Activated naive CD8-positive, alpha-beta T cell (primary cell): Measurements from ENCODE around the gene DAGLA.

Experiments used
- H3K27ac Mint-ChIP-seq: one replicate; pipeline ENCODE4 v1.8.0; 2021; ENCODE audit warnings: mixed read lengths
- H3K27me3 Mint-ChIP-seq: one replicate; pipeline ENCODE4 v1.8.0; 2021; ENCODE audit warnings: mixed read lengths
- H3K36me3 Mint-ChIP-seq: one replicate; pipeline ENCODE4 v1.8.0; 2021; ENCODE audit warnings: mixed read lengths
- H3K4me1 Mint-ChIP-seq: one replicate; pipeline ENCODE4 v1.8.0; 2021; ENCODE audit warnings: low read depth, mixed read lengths
- H3K4me3 Mint-ChIP-seq: one replicate; pipeline ENCODE4 v1.8.0; 2021; ENCODE audit warnings: mild to moderate bottlenecking, mixed read lengths
- H3K9me3 Mint-ChIP-seq: one replicate; pipeline ENCODE4 v1.8.0; 2021; ENCODE audit warnings: low read depth, mixed read lengths

The DAGLA gene

DNA sequence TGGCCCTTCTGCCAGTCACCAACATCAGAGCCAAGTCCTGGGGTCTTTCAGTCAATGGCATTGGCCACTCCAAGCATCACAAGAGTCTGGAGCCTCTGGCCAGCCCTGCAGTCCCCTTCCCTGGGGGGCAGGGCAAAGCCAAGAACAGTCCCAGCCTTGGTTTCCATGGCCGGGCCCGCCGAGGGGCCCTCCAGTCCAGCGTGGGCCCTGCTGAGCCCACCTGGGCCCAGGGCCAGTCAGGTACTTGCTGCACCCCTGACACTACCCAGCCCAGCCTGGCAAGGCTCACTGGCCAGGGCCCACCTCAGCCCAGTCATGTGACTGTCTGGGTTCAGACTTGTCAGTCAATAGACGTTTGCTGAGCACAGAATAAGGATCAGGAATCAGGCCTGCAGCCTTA lies 101.4 kb downstream of the DAGLA start:
- Mint-ChIP-seq H3K27ac (no peak overlapping the region), H3K27me3 (no peaks in the 10 kb centered on the region), H3K9me3 (no peaks in the 10 kb centered on the region), H3K36me3 (no peaks in the 10 kb centered on the region), H3K4me1 (peaks cover 11% of the 10 kb centered on the region), H3K4me3 (no peak overlapping the region)

DNA sequence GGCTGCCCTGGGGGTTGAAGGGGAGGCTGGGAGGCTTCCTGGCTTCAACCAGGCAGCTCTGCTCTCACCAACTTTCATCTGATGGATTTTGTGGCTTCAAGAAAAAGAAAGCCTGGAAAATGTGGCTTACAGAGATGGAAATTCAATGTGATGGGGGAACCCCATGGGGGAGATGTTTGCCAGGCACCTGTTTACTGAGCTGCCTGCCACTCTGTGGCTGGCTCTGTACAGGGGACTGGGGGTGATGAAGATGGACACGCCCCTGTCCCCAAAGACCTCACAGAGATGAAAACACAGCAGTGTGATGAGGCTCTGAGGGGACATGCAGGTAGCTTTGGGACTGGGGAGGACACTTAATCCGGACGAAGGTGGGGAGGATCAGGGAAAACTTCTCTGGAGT lies 102.1 kb downstream of the DAGLA start:
- no peak overlapping the region for H3K4me3 Mint-ChIP-seq
- H3K36me3 Mint-ChIP-seq: no peaks in the 10 kb centered on the region
- peaks cover 6% of the 10 kb centered on the region for H3K4me1 Mint-ChIP-seq
- no peak overlapping the region for H3K27ac Mint-ChIP-seq
- no peaks in the 10 kb centered on the region for H3K9me3 Mint-ChIP-seq
- no peaks in the 10 kb centered on the region for H3K27me3 Mint-ChIP-seq

DNA sequence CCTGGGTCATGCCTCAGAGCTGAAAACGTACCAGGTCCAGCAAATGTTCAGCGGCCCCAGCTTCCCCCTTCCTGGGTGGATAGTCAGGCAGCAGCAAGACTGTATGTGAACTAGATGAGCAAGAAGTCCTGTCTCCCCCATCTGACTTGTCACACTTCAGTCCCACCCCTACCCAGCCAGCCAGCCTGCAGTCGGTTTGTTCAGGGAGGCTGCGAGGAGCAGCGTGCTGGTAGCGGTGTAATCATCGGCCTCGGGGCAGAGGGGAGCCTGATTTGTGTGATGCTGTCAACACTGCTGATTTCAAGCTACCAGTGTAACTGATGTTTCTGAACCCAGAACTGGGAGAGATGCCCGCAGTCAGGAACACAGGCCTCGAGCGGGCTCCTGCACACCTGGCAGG lies 102.7 kb downstream of the DAGLA start:
- Mint-ChIP-seq H3K27me3 (no peaks in the 10 kb centered on the region), H3K4me1 (peaks cover 4% of the 10 kb centered on the region), H3K27ac (no peak overlapping the region), H3K9me3 (no peaks in the 10 kb centered on the region), H3K4me3 (no peak overlapping the region), H3K36me3 (no peaks in the 10 kb centered on the region)

DNA sequence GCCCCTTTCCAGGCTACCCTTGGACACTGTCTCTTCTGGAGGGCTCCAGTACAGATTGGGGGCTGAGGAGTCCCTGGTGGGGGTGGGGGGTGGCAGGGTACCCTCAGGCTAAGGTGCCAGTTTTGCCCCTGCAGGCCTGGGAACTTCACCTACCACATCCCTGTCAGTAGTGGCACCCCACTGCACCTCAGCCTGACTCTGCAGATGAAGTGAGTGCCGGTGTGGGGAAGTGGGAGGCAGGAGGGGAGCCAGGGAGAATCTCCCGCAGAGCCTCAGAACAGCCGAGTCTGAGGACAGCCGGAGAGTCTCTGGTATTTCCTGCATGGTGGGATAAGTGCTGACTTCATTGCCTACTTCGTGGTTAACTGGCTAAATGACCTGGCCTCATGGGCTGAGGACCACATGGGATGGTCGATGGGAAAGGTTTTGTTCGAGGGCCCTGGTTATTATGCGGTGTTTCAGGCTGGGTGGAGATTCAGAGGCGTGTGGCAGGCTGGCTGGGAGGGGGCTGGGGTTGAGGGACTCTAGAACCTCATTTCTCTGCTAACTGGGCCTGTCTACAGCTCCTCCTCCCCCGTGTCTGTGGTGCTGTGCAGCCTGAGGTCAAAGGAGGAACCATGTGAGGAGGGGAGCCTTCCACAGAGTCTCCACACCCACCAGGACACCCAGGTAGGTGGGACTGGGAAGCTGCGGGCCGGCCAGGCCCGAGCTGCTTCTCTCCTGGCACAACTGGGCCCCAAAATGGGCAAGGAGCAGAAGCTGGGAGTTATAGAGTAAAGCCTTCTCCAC lies 103.7 kb downstream of the DAGLA start:
- no peaks in the 10 kb centered on the region for H3K9me3 Mint-ChIP-seq
- H3K4me3 Mint-ChIP-seq: no peak overlapping the region
- H3K27me3 Mint-ChIP-seq: no peaks in the 10 kb centered on the region
- H3K36me3 Mint-ChIP-seq: peaks cover 2% of the 10 kb centered on the region
- H3K27ac Mint-ChIP-seq: no peak overlapping the region
- H3K4me1 Mint-ChIP-seq: peaks cover 2% of the 10 kb centered on the region

DNA sequence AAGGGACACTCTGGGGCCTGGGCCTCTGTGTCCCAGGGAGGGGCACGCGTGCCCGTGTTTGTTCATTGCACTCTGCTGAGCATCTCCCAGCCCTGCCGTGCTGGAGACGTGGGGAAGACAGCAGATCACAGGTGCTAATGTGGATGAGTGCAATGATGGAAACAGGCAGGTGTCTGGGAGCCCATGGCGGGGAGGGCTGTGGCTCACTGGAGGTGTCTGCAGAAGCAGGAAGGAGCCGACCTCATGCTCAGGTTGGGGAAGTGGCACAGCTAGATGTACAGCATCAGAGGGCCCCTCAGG lies 104.3 kb downstream of the DAGLA start:
- Mint-ChIP-seq H3K36me3 (peaks cover 2% of the 10 kb centered on the region), H3K27ac (no peak overlapping the region), H3K9me3 (no peaks in the 10 kb centered on the region), H3K4me1 (peaks cover 2% of the 10 kb centered on the region), H3K4me3 (no peak overlapping the region), H3K27me3 (no peaks in the 10 kb centered on the region)

DNA sequence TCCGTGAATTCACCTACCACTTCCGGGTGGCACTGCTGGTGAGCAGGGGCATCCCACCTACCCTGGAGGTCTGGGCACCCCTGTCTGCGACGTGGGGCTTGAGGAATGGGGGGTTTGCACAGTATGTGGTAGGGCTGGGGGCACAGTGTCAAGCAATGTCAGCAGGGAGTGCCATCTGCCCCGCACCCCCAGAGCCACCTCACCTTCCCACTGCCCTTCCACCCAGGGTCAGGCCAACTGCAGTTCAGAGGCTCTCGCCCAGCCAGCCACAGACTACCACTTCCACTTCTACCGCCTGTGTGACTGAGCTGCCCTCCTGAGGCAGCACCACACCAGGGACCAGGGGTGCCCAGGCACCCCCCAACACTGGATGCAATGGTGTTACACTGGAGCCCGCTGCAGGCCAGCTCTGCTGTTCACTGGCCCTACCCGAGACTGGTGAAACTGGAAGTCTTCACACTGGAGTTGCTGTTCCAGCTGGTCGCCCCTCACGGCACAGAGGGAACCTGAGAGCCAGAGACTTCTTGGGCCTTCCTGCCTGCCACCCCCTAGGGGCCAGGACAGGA lies 105.7 kb downstream of the DAGLA start:
- H3K36me3 Mint-ChIP-seq: peaks cover 2% of the 10 kb centered on the region
- no peaks in the 10 kb centered on the region for H3K27me3 Mint-ChIP-seq
- H3K4me3 Mint-ChIP-seq: no peak overlapping the region
- no peak overlapping the region for H3K27ac Mint-ChIP-seq
- no peaks in the 10 kb centered on the region for H3K9me3 Mint-ChIP-seq
- peaks cover 9% of the 10 kb centered on the region for H3K4me1 Mint-ChIP-seq

DNA sequence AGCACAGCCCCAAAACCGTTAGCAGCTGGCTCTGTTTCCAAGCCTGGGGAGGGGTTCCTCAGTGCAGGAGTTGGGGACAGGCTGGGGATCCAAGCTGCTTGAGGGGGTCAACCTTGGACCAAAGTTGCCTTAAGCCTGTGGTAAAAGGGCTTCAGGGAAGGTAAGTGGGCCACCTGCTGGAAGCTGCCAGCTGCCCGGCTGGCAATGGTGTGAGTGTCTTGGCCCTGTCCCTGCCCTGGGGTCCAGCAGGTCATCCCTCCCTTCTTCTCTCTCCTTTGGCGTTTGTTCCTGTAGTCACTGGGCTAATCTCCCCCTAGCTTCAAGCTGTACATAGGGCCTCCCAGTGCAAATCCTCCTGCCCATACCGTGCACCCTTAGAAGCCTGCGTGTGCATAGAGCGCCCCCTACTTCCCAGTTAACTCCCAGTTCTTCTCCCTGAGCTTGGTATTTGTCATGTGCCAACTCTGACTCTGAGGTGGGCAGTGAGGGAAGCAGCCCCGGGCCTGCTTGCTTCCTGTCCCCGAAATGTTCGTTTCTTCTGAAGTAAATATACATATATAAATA lies 107.8 kb downstream of the DAGLA start:
- no peaks in the 10 kb centered on the region for H3K9me3 Mint-ChIP-seq
- no peaks in the 10 kb centered on the region for H3K27me3 Mint-ChIP-seq
- H3K4me3 Mint-ChIP-seq: no peak overlapping the region
- peaks cover 16% of the 10 kb centered on the region for H3K4me1 Mint-ChIP-seq
- H3K27ac Mint-ChIP-seq: no peak overlapping the region
- peaks cover 6% of the 10 kb centered on the region for H3K36me3 Mint-ChIP-seq

DNA sequence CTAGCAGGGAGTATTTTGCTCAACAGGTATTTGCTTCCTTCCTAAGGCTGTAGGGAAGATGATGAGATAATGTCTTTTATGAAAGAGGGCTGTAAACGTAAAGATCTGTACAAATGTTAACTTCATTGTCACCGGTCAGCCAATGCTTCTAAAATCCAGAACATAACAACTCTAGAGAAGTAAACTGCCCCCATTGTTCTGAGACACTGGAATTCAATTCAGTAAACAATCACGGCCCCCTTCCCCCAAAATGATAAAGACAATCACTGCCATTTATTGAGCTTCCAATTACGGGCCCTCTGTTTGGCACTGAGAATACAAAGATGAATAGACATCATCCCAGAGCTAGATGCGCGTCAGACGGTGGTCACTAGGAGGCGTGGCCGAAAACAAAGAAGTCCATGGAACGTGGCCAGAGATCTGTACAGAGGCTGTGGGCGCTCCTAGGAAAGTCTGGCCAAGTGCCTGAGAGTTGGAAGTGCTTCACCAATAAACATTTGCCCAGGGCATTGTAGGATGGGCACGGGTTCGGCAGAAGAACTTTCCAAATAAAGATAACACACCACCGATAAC lies 111.6 kb downstream of the DAGLA start:
- H3K9me3 Mint-ChIP-seq: no peaks in the 10 kb centered on the region
- no peaks in the 10 kb centered on the region for H3K27me3 Mint-ChIP-seq
- H3K27ac Mint-ChIP-seq: peak overlapping the region; percentile 100
- H3K36me3 Mint-ChIP-seq: peaks cover 6% of the 10 kb centered on the region
- H3K4me1 Mint-ChIP-seq: peaks cover 26% of the 10 kb centered on the region
- H3K4me3 Mint-ChIP-seq: peak overlapping the region; percentile 97

DNA sequence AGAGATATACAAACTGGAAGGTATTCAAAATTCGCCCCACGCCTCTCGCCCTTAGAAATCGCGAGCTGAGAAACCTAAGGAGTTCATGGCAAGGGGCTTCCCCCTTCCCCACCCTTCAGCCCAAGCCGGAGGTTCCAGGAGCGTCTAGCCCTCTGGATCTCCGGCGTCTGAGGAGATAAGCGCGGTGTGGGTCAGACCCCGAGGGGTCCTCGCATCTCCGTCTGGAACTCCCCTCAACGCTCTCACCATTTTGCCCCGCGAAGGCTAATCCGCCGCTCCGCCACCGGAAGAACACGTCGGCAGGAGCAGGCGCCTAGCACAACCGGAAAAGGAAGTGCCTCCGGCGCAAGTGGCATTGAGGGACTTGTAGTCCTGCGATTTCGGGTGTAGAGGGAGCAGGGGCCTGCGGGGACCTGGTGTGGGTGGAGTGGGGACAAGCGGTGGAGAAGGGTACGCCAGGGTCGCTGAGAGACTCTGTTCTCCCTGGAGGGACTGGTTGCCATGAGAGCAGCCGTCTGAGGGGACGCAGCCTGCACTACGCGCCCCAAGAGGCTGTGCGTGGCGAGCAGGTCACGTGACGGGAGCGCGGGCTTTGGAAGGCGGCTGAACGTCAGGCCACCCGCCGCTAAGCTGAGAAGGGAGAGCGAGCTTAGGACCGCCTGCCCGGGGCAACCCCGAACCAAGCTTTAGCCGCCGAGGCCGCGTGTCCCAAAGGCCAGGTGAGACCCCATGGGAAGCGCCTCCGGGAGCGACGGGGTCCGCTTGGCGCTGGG lies 112.3 kb downstream of the DAGLA start, which contains the start of the genes FEN1 and TMEM258:
FEN1 (plus strand) TSS at position 602 of the 773 bp plus-strand sequence. CDS start 2,451 bp downstream, outside the sequence.
TMEM258 (minus strand) TSS at position 290 of the 773 bp plus-strand sequence; CDS start at position 249, 41 bp downstream.
- H3K27me3 Mint-ChIP-seq: no peaks in the 10 kb centered on the region
- H3K4me3 Mint-ChIP-seq: peak within 1 kb of the TSS; percentile 97
- peak within 1 kb of the TSS; percentile 100 for H3K27ac Mint-ChIP-seq
- peaks cover 11% of the 10 kb centered on the region for H3K36me3 Mint-ChIP-seq
- H3K4me1 Mint-ChIP-seq: peaks cover 31% of the 10 kb centered on the region
- no peaks in the 10 kb centered on the region for H3K9me3 Mint-ChIP-seq

DNA sequence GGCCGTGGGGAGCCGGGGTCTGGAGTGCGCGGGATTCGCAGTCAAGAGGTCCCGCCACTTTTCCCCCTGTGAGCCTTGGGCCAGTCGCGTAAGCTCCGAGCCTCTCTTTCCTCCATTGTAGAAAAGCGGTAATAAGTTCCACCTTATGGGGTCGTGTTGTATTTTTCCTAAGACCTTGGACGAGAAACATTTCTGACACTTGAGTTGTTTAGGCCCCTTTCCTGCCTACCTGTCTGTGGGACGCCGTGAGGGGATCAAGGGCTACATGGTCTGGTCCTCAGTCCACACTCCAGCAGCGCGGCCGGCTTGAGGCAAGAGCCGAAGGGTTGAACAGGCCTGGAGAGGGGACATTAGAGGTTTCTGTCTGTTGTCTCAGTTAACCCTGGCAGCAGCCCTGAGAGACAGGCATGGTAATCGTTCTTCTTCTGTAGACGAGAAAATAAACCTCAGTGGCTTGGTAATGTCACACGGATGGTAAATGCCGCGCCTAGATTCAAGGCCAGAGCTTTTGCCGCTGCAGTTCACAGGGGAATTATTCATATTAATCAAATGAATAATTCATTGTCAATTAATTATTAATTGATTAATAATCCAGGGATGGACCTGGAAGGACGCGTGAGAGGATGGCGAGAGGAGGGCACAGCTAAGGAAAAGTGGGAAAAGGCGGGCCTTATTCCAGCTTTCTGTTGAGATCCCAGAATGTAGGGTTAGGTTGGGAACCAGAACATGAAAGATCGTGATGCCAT lies 113.1 kb downstream of the DAGLA start:
- Mint-ChIP-seq H3K4me3 (peak overlapping the region; percentile 97), H3K27me3 (no peaks in the 10 kb centered on the region), H3K27ac (peak overlapping the region; percentile 100), H3K4me1 (peaks cover 28% of the 10 kb centered on the region), H3K9me3 (no peaks in the 10 kb centered on the region), H3K36me3 (peaks cover 9% of the 10 kb centered on the region)

DNA sequence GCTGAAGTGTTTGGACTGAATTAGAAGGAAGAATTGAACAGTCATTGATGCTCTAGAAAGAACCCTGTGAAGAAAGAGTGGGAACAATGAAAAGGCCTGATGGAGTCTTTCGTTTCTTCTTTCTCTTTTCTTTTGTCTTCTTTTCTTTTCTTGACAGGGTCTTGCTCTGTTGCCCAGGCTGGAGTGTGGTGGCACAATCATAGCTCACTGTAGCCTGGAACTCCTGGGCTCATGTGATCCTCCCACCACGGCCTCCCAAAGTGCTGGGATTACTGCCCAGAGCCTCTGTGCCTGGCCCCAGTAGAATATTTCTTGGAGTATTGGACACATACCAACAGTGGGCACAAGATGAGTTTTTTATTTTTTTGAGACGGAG lies 113.6 kb downstream of the DAGLA start:
- Mint-ChIP-seq H3K9me3 (no peaks in the 10 kb centered on the region), H3K27me3 (no peaks in the 10 kb centered on the region), H3K4me1 (peaks cover 28% of the 10 kb centered on the region), H3K27ac (peak overlapping the region; percentile 100), H3K4me3 (peak overlapping the region; percentile 97), H3K36me3 (peaks cover 9% of the 10 kb centered on the region)

DNA sequence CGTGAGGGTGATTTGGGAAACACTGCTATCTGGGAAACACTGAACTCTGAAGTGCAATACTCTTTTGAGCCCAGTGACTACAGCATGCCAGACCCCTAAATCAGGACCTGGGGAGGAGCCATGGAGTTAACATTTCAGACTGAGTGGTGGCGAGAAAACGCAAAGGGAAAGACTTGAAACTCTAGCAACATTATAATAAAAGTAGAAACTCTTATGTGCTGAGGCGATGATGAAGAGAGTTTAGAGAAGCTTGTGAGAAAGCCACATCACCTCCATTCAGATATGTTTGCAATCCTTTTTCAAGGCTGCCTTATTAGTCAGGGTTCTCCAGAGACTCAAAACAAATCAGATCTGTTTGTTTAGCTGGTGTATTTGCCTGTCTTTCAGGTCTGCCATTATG lies 114.4 kb downstream of the DAGLA start:
- peak overlapping the region; percentile 7 for H3K4me3 Mint-ChIP-seq
- peaks cover 28% of the 10 kb centered on the region for H3K4me1 Mint-ChIP-seq
- H3K36me3 Mint-ChIP-seq: peaks cover 10% of the 10 kb centered on the region
- no peaks in the 10 kb centered on the region for H3K27me3 Mint-ChIP-seq
- no peaks in the 10 kb centered on the region for H3K9me3 Mint-ChIP-seq
- no peak overlapping the region for H3K27ac Mint-ChIP-seq

DNA sequence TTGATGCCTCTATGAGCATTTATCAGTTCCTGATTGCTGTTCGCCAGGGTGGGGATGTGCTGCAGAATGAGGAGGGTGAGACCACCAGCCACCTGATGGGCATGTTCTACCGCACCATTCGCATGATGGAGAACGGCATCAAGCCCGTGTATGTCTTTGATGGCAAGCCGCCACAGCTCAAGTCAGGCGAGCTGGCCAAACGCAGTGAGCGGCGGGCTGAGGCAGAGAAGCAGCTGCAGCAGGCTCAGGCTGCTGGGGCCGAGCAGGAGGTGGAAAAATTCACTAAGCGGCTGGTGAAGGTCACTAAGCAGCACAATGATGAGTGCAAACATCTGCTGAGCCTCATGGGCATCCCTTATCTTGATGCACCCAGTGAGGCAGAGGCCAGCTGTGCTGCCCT lies 115.3 kb downstream of the DAGLA start:
- H3K9me3 Mint-ChIP-seq: no peaks in the 10 kb centered on the region
- no peak overlapping the region for H3K27ac Mint-ChIP-seq
- no peak overlapping the region for H3K4me3 Mint-ChIP-seq
- peaks cover 25% of the 10 kb centered on the region for H3K4me1 Mint-ChIP-seq
- peaks cover 12% of the 10 kb centered on the region for H3K36me3 Mint-ChIP-seq
- H3K27me3 Mint-ChIP-seq: no peaks in the 10 kb centered on the region

DNA sequence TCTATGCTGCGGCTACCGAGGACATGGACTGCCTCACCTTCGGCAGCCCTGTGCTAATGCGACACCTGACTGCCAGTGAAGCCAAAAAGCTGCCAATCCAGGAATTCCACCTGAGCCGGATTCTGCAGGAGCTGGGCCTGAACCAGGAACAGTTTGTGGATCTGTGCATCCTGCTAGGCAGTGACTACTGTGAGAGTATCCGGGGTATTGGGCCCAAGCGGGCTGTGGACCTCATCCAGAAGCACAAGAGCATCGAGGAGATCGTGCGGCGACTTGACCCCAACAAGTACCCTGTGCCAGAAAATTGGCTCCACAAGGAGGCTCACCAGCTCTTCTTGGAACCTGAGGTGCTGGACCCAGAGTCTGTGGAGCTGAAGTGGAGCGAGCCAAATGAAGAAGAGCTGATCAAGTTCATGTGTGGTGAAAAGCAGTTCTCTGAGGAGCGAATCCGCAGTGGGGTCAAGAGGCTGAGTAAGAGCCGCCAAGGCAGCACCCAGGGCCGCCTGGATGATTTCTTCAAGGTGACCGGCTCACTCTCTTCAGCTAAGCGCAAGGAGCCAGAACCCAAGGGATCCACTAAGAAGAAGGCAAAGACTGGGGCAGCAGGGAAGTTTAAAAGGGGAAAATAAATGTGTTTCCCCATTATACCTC lies 115.8 kb downstream of the DAGLA start:
- peaks cover 13% of the 10 kb centered on the region for H3K36me3 Mint-ChIP-seq
- H3K9me3 Mint-ChIP-seq: no peaks in the 10 kb centered on the region
- no peaks in the 10 kb centered on the region for H3K27me3 Mint-ChIP-seq
- H3K27ac Mint-ChIP-seq: no peak overlapping the region
- no peak overlapping the region for H3K4me3 Mint-ChIP-seq
- H3K4me1 Mint-ChIP-seq: peaks cover 22% of the 10 kb centered on the region
